Measurements from ENCODE around the gene FLNB. TPM values are rescaled to one million over a fixed set of nuclear protein-coding genes. Genes with fewer than 3 reads are reported as not detected.

The FLNB gene
- total and polyA plus RNA-seq, 2 of the 13 experiments (the other 11 are each of a cell fraction or from before 2014, with no cell fraction given) = 106 to 130 TPM

DNA sequence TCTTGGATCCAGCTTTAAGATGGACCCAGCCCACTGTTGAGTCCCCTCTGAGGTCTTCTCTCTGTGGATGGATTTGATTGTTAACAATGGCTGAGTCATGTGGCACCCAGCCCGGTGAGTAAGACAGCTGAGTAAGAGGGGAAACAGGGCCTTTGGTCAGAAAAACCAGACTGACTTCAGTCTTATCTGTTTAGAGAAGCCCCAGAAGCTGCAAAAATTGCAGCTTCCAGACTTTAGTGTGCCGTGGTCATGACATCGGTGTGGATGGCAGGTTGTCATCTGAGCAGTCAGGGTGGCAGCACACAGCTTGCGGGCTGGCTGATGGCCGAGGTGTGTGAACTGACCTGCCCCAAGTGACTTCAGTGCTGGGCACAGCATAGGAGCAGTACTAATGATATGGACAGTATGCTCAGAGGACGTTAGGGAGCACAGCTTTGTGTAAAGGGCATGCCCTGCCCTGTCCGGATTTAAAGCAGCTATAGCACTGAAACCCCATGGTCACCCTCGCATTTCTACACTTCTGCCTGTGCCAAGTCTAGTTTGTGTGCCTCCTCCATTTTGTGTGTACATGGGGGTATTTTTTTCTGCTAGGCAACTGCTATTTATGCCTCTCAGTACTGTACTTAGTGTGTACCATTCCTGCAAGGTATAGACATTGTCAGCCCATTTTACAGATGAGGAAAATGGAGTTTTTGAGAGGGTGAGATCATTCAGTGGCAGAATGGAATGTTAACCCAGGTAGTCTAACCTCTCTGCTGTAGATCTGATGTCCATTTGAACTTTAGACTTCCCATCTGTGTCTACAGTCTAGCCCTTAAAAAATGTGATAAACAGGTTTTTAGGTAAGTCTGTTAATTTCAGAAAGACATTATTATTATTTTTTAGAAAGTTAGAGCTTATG lies 44.4 kb downstream of the FLNB start (continued):
- TF ChIP-seq, protein P1, sequence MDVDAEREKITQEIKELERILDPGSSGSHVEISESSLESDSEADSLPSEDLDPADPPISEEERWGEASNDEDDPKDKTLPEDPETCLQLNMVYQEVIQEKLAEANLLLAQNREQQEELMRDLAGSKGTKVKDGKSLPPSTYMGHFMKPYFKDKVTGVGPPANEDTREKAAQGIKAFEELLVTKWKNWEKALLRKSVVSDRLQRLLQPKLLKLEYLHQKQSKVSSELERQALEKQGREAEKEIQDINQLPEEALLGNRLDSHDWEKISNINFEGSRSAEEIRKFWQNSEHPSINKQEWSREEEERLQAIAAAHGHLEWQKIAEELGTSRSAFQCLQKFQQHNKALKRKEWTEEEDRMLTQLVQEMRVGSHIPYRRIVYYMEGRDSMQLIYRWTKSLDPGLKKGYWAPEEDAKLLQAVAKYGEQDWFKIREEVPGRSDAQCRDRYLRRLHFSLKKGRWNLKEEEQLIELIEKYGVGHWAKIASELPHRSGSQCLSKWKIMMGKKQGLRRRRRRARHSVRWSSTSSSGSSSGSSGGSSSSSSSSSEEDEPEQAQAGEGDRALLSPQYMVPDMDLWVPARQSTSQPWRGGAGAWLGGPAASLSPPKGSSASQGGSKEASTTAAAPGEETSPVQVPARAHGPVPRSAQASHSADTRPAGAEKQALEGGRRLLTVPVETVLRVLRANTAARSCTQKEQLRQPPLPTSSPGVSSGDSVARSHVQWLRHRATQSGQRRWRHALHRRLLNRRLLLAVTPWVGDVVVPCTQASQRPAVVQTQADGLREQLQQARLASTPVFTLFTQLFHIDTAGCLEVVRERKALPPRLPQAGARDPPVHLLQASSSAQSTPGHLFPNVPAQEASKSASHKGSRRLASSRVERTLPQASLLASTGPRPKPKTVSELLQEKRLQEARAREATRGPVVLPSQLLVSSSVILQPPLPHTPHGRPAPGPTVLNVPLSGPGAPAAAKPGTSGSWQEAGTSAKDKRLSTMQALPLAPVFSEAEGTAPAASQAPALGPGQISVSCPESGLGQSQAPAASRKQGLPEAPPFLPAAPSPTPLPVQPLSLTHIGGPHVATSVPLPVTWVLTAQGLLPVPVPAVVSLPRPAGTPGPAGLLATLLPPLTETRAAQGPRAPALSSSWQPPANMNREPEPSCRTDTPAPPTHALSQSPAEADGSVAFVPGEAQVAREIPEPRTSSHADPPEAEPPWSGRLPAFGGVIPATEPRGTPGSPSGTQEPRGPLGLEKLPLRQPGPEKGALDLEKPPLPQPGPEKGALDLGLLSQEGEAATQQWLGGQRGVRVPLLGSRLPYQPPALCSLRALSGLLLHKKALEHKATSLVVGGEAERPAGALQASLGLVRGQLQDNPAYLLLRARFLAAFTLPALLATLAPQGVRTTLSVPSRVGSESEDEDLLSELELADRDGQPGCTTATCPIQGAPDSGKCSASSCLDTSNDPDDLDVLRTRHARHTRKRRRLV (CRISPR knock-in tag; IDR thresholded peaks at IDR 0.05) = no peak
- 0 out of 2 replicates have a peak, but pooled peaks have one; percentile 32 for TF ChIP-seq ZSCAN21 (CRISPR knock-in tag; IDR thresholded peaks at IDR 0.05; ENCODE audit: borderline replicate concordance)
- no peak for TF ChIP-seq GTF3A (CRISPR knock-in tag; conservative IDR thresholded peaks at IDR 0.05)
- TF ChIP-seq, protein P2, sequence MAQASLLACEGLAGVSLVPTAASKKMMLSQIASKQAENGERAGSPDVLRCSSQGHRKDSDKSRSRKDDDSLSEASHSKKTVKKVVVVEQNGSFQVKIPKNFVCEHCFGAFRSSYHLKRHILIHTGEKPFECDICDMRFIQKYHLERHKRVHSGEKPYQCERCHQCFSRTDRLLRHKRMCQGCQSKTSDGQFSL (CRISPR knock-in tag; IDR thresholded peaks at IDR 0.05) = no peak
- no peak for TF ChIP-seq SP4 (CRISPR knock-in tag; IDR thresholded peaks at IDR 0.05)
- TF ChIP-seq CBX1 (IDR thresholded peaks at IDR 0.05; ENCODE audit: low read depth) = no peak
- peak; percentile 95 for TF ChIP-seq FOSL2 (CRISPR knock-in tag; IDR thresholded peaks at IDR 0.05)
- TF ChIP-seq PAF1 (CRISPR knock-in tag; IDR thresholded peaks at IDR 0.05) = no peak
- TF ChIP-seq TAF15 (IDR thresholded peaks at IDR 0.05; ENCODE audit: low read depth, low read length, poor library complexity, severe bottlenecking) = no peak
- no peak for TF ChIP-seq ZNF251 (CRISPR knock-in tag; IDR thresholded peaks at IDR 0.05)
- TF ChIP-seq ZNF362 (CRISPR knock-in tag; IDR thresholded peaks at IDR 0.05; ENCODE audit: borderline replicate concordance) = no peak
- TF ChIP-seq NPAS2 (CRISPR knock-in tag; IDR thresholded peaks at IDR 0.05; ENCODE audit: borderline replicate concordance) = no peak
- TF ChIP-seq XRCC5 (optimal IDR thresholded peaks at IDR 0.05; ENCODE audit: low read length) = no peak
- TF ChIP-seq PBX3 (CRISPR knock-in tag; IDR thresholded peaks at IDR 0.05; ENCODE audit: borderline replicate concordance) = no peak
- TF ChIP-seq RAD51 (IDR thresholded peaks at IDR 0.05; ENCODE audit: borderline replicate concordance) = no peak
- TF ChIP-seq PHB2 (IDR thresholded peaks at IDR 0.05; ENCODE audit: partially characterized antibody) = no peak
- TF ChIP-seq, protein P3, sequence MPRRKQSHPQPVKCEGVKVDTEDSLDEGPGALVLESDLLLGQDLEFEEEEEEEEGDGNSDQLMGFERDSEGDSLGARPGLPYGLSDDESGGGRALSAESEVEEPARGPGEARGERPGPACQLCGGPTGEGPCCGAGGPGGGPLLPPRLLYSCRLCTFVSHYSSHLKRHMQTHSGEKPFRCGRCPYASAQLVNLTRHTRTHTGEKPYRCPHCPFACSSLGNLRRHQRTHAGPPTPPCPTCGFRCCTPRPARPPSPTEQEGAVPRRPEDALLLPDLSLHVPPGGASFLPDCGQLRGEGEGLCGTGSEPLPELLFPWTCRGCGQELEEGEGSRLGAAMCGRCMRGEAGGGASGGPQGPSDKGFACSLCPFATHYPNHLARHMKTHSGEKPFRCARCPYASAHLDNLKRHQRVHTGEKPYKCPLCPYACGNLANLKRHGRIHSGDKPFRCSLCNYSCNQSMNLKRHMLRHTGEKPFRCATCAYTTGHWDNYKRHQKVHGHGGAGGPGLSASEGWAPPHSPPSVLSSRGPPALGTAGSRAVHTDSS (CRISPR knock-in tag; conservative IDR thresholded peaks at IDR 0.05) = no peak
- TF ChIP-seq, protein P4, sequence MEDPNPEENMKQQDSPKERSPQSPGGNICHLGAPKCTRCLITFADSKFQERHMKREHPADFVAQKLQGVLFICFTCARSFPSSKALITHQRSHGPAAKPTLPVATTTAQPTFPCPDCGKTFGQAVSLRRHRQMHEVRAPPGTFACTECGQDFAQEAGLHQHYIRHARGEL (CRISPR knock-in tag; IDR thresholded peaks at IDR 0.05) = no peak
- no peak for TF ChIP-seq THYN1 (CRISPR knock-in tag; IDR thresholded peaks at IDR 0.05; ENCODE audit: borderline replicate concordance, low read depth)
- no peak for TF ChIP-seq ATAD3A (CRISPR knock-in tag; IDR thresholded peaks at IDR 0.05)
